Stimulated activated CD4-positive, alpha-beta T cell treated with anti-CD3 and anti-CD28 coated beads, Interleukin-15, amount 100 ng/mL, for 1 hour (primary cell): ENCODE data around the gene GPRIN2.
"Not testable (repeated sequence)": the region's sequence is repeated elsewhere in the genome, so short reads cannot be mapped to it uniquely, and the experiment has no call there.

Experiments
- DNase-seq, 2 donors: peaks; one replicate each; pipeline ENCODE4 v3.0.0-alpha.2; 2020; ENCODE audit warnings: low read depth in 1 of 2, low spot score in 1 of 2

Gene GPRIN2

DNA sequence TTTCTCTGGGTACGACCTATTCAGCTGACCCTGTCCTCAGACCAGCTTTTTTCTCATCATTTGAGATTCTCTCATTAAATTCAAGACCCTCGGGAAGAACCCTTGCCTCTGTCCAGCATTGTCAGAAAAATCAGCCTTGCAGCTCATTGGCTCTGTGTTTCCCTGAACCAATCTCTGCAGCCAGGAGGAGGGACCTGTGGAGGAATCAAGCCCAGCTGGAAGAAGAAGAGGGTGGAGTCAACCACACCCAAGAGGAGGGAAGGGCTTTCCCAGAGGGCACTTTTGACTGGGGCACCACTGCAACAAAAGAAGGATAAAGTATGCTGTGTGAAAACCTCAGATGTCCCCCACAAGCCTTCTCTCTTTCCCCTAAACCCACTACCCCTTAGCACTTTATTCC is 14.2 kb upstream of the GPRIN2 start:
- not testable (repeated sequence) for DNase-seq

DNA sequence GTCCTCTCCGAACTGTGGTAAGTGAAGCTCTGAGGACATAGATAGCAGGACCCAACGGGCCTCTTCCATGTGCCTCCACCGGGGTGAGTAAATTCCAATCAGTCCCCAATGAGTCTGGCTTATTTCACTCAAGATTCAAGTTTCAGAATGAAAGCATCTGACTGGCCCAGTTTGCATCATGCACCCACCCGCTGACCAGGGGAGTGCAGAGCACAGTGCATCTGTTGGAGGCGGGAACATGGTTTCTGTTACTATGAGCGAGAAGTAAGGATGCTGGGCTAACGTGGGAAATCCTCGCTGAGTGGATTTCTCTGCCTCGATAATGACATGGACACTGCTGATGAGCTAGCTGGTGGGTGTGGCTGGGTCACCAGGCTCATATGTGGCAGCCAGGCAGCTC is 10.7 kb upstream of the GPRIN2 start:
- not testable (repeated sequence) for DNase-seq

- DNase-seq: peak in 1 of 2 donors; percentile 23
Measured at GRCh38 chr10:46565591-46566332, 9.3 kb upstream of the GPRIN2 start.

DNA sequence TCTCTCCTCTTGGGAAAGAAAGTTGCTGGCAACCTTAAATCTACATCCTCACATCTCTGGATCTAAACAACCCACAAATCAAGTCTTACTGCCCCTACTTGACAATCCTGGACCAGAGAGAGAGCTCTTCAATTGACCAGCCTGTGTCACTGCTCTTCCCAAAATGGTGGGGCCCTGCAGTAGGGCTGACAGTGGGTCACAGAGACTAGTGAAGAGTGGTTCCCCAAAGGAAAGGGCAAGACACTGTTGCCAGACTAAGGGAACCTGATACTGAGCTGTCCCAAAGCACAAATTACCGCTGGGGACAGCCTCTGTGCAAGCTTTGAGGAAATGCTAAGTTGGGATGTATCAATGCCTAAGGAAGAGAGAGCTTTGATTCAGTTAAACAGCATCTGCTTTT is 4.5 kb upstream of the GPRIN2 start:
- no peak for DNase-seq

- DNase-seq: no peak
Measured at GRCh38 chr10:46560381-46560780, 3.9 kb upstream of the GPRIN2 start.

DNA sequence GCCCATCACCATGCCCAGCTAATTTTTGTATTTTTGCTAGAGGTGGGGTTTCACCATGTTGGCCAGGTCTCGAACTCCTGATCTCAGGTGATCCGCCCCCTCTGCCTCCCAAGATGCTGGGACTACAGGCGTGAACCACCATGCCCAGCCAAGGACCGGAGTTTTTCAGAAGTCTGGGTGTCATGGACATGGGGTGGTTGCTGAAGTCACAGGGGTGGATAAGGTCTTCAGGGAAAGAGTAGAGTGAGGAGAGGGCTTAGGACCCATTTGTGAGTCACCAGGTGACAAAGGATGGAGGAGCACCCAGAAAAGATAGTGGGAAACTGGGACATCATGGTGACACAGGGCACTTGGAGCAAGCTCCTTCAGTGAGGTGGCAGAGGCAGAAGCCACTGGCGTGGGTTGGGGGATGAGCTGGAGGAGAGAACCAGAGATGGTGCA is 2.8 kb upstream of the GPRIN2 start:
- DNase-seq: no peak

- peak in 1 of 2 donors; percentile 5 for DNase-seq
Measured at GRCh38 chr10:46558392-46559185, 2.1 kb upstream of the GPRIN2 start.

- no peak for DNase-seq
Measured at GRCh38 chr10:46558122-46558391, 1.6 kb upstream of the GPRIN2 start.

DNA sequence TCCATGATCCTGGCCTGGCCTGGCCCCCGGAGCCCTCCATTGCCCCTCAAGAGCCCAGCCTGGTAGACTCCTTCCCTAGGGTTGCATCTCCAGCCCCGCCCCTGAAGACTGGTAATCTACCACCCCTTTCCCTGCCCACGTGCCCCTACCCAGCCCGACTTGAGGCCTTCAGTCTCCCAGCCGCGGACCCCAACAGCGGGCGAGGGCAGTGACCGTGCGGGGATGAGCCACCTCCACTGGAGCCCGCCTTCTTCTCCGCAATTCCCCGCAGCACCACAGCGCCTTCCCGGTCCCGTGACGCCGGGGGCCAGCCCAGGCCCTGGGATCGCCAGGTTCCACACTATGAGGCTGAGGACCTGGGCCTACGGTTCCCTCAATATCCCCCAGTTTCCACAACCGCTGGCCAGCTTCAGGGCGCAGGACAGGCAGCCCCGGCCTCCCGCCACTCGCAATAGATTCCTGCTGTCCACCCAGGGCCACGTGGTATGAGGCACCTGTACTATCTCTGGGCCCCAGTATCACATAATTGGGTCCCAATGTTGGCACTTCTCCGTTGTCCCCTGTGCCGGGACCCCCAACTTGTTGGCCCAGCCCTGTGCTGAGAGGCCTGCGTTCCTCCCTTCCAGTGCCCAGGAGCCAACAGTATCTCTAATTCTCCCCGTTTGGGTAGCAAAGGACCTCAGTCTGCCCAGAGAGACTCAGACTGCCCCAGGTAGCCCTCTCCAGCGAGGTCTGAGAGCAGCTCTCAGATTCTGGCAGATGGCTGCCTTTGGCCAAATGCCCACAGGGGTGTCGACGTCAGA is 1.1 kb upstream of the GPRIN2 start:
- DNase-seq: peak in 1 of 2 donors; percentile 2

DNA sequence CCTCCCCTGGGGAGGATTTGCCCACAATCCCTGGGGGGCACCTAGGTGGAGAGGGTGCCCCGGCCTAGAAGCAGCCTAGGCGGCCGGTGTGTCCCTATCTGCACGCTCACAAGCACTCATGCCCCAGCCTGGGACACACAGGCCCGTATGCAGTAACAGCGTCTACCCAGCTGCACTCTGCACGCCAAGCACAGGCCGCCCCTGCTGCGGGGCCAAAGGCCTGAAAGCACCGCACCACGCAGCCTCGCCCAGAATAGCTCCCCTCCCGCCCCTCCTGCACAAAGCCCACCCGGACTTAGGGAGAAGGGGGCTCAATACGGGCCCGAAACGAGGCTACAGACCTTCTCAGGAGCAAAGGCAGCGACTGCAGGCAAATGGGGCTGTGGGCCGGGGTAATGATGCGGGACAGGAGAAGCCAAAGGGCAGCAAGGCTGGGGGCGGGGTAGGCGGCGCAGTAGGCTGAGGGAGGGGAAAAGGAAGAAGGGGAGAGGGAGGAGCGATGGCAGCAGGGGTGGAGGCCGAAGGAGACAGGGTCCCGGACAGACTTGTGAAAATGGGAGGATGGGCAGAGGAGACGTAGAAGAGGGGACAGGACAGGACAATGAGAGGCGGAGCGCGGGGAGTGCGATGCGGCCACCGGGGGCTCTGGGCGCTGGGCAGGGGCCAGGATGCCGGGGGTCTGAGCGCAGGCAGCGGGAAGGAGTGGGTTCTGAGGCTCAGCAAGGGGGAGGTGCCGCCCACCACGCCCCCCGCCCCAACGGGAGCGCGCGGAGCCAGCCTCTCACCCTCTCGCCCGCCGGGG is 544 bp downstream of the GPRIN2 start:
- peak in 1 of 2 donors; percentile 2 for DNase-seq

- DNase-seq: peak in 1 of 2 donors; percentile 1
Measured at GRCh38 chr10:46555366-46555712, 1.1 kb downstream of the GPRIN2 start.

DNA sequence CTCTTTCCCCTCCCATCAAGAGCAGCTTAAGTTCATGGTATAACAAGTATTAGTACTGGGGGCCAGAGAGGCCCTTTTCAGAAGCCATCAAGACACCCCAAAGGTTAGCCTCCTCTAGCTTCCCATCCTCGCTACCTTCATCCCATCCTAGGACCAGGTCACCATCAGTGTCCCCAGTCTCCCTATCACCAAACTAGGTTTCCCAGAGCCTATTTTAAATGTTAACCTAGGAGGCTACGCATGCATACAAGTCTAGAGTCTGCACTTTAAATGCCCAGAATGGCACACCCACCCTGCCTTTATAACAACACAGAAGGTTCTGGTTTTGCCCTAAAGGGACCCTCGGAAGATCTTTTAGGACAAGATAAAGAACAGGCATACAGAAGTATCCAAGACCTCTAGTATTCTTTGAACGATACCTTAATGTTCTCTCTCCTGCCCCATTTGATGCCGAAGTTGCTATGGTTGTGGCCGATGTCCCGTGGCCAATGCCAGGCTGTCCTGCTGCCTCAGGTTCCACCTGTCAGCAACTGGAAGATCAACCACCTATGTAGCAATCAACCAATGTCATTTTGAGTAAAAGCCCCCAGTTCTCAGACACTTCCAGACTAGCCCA is 2.2 kb downstream of the GPRIN2 start:
- no peak for DNase-seq

- DNase-seq: peak in 1 of 2 donors; percentile 1
Measured at GRCh38 chr10:46553238-46554049, 3.0 kb downstream of the GPRIN2 start.

DNA sequence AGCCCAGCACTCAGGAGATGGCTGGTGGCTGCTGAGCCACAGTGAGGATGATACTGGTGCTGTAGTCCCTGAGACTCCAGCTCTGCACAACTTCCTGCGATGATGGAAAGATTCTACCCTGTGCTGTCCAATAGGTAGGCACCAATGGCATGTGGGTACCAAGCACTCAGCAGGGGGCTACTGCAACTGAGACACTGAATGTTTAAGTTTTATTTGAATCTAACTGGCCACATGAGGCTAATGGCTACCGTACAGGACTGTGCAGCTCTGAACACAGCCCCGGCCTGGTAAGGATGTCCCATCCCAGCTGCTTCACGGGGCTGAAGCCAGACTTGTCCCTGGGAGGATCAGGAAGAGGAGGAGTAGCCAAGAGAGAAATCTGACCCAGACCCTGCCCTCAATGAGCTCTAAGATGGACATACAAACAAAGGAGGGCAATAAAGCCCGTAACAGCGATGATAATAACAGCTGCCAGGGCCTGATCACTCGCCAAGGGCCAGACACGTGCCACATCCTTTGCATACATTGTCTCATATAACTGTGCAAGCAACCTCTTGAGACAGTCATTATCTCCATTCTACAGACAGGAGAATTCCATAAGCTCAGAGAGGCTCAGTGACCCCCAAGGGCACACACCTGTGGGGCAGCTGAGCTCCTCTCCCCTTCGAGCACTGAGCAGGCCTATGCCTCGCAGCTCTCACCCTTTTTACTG is 3.8 kb downstream of the GPRIN2 start:
- peak in 1 of 2 donors; percentile 1 for DNase-seq

DNA sequence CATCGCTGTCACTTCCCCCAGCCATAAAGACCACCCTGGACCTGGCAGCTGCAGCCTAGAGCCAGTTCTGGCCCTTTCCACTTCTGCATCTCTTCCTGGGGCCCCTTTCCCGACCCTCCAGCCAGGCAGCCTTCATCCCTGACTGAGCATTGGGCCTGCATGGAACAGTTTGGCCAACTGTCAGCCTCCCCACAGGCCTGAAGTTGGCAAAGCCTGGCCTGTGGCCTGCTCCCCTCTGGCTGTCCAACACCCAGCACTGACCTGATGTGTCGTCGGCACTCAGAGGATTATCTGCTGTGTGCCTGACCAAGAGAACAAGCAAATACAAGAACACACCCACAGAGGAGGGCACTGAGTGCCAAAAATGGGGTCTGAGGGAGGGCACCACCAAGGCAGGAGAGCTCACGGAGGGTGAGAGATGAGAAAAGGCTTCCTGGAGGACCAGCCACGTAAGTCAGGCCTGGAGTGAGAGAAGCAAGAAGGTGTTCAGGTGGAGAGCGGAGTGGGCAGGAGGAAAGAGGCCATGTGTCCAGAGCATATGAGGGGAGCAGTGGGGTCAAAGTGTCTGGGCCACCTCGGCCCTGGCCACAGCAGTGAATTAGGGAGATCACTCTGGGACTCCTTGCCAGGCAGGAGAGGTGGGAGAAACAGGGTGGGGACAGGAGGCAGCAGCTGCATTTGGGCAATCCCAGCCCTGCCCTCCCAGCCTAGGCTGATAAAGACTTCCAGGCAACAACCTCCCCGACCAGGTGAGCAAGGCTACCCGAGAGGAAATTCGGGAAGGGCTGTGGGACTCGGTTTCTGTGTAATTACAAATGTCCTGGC is 4.5 kb downstream of the GPRIN2 start:
- peak in 1 of 2 donors; percentile 1 for DNase-seq

DNA sequence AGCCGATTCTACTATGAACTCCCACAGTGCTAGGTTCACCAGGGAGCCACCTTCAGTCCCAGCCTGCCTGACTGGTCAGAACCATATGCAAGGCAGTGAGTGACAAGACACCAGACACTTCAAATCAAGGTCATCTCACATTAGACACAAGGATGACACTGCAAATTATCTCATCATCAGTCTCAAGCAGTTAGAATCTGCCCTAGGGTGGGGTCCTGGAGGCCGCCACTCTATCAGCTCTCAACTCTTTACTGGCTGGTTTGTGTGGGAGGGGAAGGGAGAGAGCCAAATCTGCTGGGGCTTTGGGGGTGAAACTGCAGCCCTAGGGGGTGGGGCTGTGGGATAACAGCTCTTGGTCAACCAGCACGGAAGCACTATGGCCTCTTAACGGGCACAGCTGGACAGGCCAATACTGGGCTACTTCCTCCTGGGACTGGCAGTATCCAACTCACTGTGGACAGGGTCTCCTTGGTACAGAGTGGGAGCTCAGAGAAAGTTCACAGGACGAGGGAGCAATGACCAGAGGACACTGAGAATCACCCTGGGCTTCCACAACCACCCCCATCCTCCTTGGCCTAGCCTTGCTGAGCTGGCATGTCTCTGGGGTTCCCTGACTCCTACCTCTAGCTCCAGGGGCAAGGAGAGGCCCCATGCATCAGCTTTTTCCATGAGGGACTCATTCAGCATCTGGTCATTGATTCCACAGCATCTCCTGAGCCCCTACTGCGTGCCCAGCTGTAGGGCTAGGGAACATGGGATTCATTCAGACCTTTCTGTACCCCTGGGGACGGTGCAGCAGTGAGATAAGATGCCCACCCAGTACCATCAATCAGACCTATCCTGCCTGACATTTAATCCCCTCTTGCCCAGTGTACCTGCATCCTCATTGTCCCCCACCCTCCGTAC is 5.4 kb downstream of the GPRIN2 start:
- peak in 1 of 2 donors; percentile 2 for DNase-seq
